Measurements from ENCODE around the gene LBX1. TPM values are rescaled to one million over a fixed set of nuclear protein-coding genes. Genes with fewer than 3 reads are reported as not detected.
A peak's percentile ranks its signal among the peaks of the same experiment; 100 is the strongest.

Gene LBX1
- total and polyA plus RNA-seq, 5 donors from 2014 or later: not detected

DNA sequence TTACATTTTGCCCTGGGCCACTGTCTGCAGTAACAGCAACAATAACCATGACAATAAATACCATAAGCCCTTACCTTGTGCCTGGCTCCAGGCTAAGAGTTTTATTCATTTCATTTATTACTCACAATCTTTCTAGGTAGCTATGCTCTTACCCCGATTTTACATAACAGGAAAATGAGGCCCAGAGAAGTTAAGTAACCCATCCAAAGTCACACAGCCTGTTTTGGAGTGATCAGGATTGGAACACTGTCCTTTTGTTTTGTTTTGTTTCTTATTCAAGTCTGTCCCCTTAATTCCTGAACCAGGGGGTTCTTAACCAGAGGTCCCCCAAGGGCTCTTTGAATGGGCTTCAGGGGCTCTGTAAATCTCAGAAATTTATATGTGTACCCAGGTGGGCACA, 4.2 kb upstream of the LBX1 start:
- peaks cover 4% of the 10 kb centered on the region for H3K36me3 Mint-ChIP-seq
- peak overlapping the region in 1 of 3 donors; percentile 82 for H3K27ac Mint-ChIP-seq
- H3K4me1 Mint-ChIP-seq: peaks cover 5 to 29% (median 16%) of the 10 kb centered on the region in 4 donors
- Histone ChIP-seq H3K36me3 (ENCODE audit: control insufficient read depth, insufficient read depth, low read length) (no peaks in the 10 kb centered on the region), H3K9me3 (ENCODE audit: control insufficient read depth in 2 of 2, low read length in 2 of 2) (no peaks in the 10 kb centered on the region), H3K4me3 (ENCODE audit: low read depth, low read length) (no peak overlapping the region), H3K27me3 (ENCODE audit: control insufficient read depth, insufficient read depth, low read length) (peaks cover 60% of the 10 kb centered on the region), H3K4me1 (ENCODE audit: control insufficient read depth, insufficient read depth, low read length, poor library complexity, severe bottlenecking) (peaks cover 41% of the 10 kb centered on the region), H3K27ac (ENCODE audit: insufficient read depth, low read length, poor library complexity, severe bottlenecking) (no peak overlapping the region)
- ATAC-seq (ENCODE audit: low read depth in 2 of 2) (no peak), DNase-seq (no peak)
- H3K4me3 Mint-ChIP-seq: no peak overlapping the region
- peaks cover 0 to 6% (median 0%) of the 10 kb centered on the region in 7 donors for H3K9me3 Mint-ChIP-seq
- peaks cover 85% of the 10 kb centered on the region for H3K27me3 Mint-ChIP-seq

DNA sequence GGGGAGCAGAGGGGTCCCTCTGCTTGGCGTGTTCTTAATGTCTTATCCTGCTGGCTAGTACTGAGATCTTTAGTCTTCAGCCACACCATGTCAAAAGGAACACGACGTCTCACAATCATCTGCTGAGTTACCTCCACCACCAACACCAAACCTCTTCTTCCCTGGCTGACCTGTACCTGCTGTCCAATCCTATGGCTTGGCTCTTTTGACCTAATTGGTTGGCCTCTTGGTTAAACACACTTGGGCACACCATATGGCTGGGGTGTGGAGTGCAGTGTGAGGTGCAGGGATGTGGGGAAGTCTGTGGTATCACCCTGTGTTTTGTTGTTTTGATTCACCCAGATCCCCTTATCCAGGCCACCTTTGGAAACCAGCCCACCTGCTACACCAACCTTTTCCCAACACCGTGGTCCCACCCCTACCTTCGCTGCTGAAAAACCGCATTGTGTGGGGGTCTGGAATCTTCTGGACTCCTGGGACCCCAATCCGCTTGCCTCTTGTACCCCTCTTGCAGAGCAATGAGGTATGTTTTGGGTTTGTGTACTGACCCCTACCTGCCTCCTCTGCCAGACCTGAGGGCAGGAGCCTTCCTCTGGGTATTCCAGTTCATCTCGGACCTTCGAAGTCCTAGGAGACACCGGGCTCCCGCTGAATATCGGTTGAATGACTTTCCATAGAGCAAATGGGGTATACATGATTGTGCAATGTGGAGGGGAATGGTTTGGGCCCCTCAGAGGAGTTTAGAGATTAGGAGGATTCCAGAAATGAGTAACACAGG, 2.8 kb upstream of the LBX1 start:
- H3K9me3 Mint-ChIP-seq: peaks cover 0 to 11% (median 0%) of the 10 kb centered on the region in 7 donors
- Histone ChIP-seq H3K9me3 (ENCODE audit: control insufficient read depth in 2 of 2, low read length in 2 of 2) (no peaks in the 10 kb centered on the region), H3K36me3 (ENCODE audit: control insufficient read depth, insufficient read depth, low read length) (no peaks in the 10 kb centered on the region), H3K4me1 (ENCODE audit: control insufficient read depth, insufficient read depth, low read length, poor library complexity, severe bottlenecking) (peaks cover 41% of the 10 kb centered on the region), H3K27me3 (ENCODE audit: control insufficient read depth, insufficient read depth, low read length) (peaks cover 57% of the 10 kb centered on the region), H3K27ac (ENCODE audit: insufficient read depth, low read length, poor library complexity, severe bottlenecking) (no peak overlapping the region), H3K4me3 (ENCODE audit: low read depth, low read length) (no peak overlapping the region)
- no peak for DNase-seq
- H3K4me1 Mint-ChIP-seq: peaks cover 6 to 29% (median 16%) of the 10 kb centered on the region in 4 donors
- ATAC-seq (ENCODE audit: low read depth in 2 of 2): no peak
- no peak overlapping the region for H3K4me3 Mint-ChIP-seq
- no peaks in the 10 kb centered on the region for H3K36me3 Mint-ChIP-seq
- no peak overlapping the region for H3K27ac Mint-ChIP-seq
- peaks cover 87% of the 10 kb centered on the region for H3K27me3 Mint-ChIP-seq

DNA sequence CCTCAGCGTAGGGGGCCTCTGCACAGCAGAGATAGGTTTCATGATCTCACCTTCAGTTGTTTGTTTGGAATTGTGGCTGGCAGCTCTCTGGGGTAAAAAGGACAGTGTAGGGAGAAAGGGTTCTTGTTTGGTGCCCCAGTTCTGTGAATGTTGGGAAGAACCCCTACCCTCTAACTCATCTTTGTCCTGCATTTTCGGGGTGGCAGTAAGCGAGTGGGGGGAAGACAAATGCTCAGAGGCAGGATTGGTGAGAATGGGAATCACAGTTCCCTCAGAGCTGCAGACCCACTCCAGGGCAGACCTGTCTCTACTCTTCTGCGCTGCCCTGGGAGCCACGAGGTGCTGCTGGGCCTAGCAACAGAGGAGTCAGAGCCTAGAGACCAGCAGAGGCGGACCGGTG, 1.8 kb upstream of the LBX1 start:
- no peak overlapping the region for H3K27ac Mint-ChIP-seq
- Histone ChIP-seq H3K27me3 (ENCODE audit: control insufficient read depth, insufficient read depth, low read length) (peaks cover 57% of the 10 kb centered on the region), H3K4me3 (ENCODE audit: low read depth, low read length) (no peak overlapping the region), H3K9me3 (ENCODE audit: control insufficient read depth in 2 of 2, low read length in 2 of 2) (no peaks in the 10 kb centered on the region), H3K4me1 (ENCODE audit: control insufficient read depth, insufficient read depth, low read length, poor library complexity, severe bottlenecking) (peaks cover 43% of the 10 kb centered on the region), H3K36me3 (ENCODE audit: control insufficient read depth, insufficient read depth, low read length) (no peaks in the 10 kb centered on the region), H3K27ac (ENCODE audit: insufficient read depth, low read length, poor library complexity, severe bottlenecking) (no peak overlapping the region)
- peaks cover 0 to 12% (median 0%) of the 10 kb centered on the region in 7 donors for H3K9me3 Mint-ChIP-seq
- DNase-seq (no peak), ATAC-seq (ENCODE audit: low read depth in 2 of 2) (no peak)
- peaks cover 87% of the 10 kb centered on the region for H3K27me3 Mint-ChIP-seq
- no peak overlapping the region for H3K4me3 Mint-ChIP-seq
- H3K36me3 Mint-ChIP-seq: no peaks in the 10 kb centered on the region
- H3K4me1 Mint-ChIP-seq: peaks cover 6 to 29% (median 20%) of the 10 kb centered on the region in 4 donors

DNA sequence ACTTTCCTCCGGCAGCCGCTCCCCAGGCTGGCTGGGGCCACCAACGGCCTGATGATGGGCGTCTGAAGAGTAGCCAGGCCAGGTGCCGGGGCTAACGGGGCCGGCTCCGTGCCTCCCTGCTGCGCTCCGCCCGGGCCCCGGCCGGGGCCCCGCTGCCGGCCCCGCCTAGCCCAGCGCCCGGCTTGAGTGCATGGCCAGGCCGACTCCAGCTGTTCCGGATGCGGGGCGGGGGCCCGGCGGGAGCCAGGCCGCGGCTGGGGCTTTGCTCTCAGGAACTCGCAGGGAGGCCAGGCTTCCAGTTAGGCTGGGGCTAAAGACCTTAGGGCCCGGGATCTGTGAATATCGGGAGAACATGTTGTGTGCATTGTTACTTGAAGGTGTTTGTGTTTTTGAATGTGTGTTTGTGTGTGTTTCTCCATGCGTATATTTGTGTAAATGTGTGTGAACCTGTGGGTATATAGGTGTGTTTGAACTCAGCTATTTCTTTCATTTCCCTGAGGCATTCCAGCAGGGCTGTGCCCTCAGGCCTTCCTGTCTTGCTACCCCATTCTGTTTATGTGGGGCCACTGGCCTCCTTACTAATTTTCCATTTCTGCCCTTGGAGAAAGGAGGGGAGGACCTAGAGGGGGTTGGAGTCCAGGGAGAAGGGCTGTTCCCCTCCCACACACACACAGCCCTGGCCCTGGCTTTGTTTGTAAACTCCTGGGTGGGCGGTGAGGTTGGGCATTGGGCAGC, 1.1 kb upstream of the LBX1 start:
- H3K4me3 ChIP-seq (ENCODE audit: low read depth, low read length): no peak overlapping the region
- H3K4me1 Mint-ChIP-seq: peaks cover 6 to 35% (median 25%) of the 10 kb centered on the region in 4 donors
- ATAC-seq (ENCODE audit: low read depth in 2 of 2): no peak
- H3K27ac ChIP-seq (ENCODE audit: insufficient read depth, low read length, poor library complexity, severe bottlenecking): no peak overlapping the region
- H3K27ac Mint-ChIP-seq: peak overlapping the region in 1 of 3 donors; percentile 53
- H3K36me3 ChIP-seq (ENCODE audit: control insufficient read depth, insufficient read depth, low read length): no peaks in the 10 kb centered on the region
- H3K4me1 ChIP-seq (ENCODE audit: control insufficient read depth, insufficient read depth, low read length, poor library complexity, severe bottlenecking): peaks cover 51% of the 10 kb centered on the region
- peaks cover 86% of the 10 kb centered on the region for H3K27me3 Mint-ChIP-seq
- no peaks in the 10 kb centered on the region for H3K36me3 Mint-ChIP-seq
- peak overlapping the region; percentile 48 to 91 (median 53) for H3K4me3 Mint-ChIP-seq
- DNase-seq: no peak
- H3K9me3 Mint-ChIP-seq: peaks cover 0 to 12% (median 0%) of the 10 kb centered on the region in 7 donors
- no peaks in the 10 kb centered on the region for H3K9me3 ChIP-seq (ENCODE audit: control insufficient read depth in 2 of 2, low read length in 2 of 2)
- H3K27me3 ChIP-seq (ENCODE audit: control insufficient read depth, insufficient read depth, low read length): peaks cover 59% of the 10 kb centered on the region

DNA sequence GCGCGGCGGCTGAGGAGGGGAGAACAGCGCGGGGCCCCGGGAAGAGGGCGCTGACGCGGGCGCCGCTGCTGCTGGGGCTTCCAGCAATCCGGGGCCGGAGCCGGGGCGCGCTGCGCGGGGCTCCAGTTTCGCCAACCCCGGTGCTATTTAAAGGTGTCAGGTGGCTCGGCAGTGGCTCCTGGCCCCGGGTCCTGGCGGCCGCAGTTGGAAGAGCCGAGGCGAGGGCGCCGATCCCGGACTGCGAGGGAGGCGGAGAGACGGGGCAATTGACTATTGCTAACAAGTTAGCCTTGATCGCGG, 347 bp downstream of the LBX1 start:
- Histone ChIP-seq H3K4me3 (ENCODE audit: low read depth, low read length) (peak overlapping the region; percentile 41), H3K36me3 (ENCODE audit: control insufficient read depth, insufficient read depth, low read length) (no peaks in the 10 kb centered on the region), H3K4me1 (ENCODE audit: control insufficient read depth, insufficient read depth, low read length, poor library complexity, severe bottlenecking) (peaks cover 64% of the 10 kb centered on the region), H3K27ac (ENCODE audit: insufficient read depth, low read length, poor library complexity, severe bottlenecking) (no peak overlapping the region), H3K27me3 (ENCODE audit: control insufficient read depth, insufficient read depth, low read length) (peaks cover 50% of the 10 kb centered on the region), H3K9me3 (ENCODE audit: control insufficient read depth in 2 of 2, low read length in 2 of 2) (no peaks in the 10 kb centered on the region)
- Mint-ChIP-seq H3K36me3 (no peaks in the 10 kb centered on the region), H3K9me3 (peaks cover 0 to 13% (median 0%) of the 10 kb centered on the region in 7 donors), H3K27ac (no peak overlapping the region), H3K27me3 (peaks cover 81% of the 10 kb centered on the region), H3K4me3 (peak overlapping the region in 3 of 4 donors; percentile 64 to 93 (median 70)), H3K4me1 (peaks cover 6 to 44% (median 30%) of the 10 kb centered on the region in 4 donors)
- no peak for DNase-seq
- ATAC-seq (ENCODE audit: low read depth in 2 of 2): no peak

DNA sequence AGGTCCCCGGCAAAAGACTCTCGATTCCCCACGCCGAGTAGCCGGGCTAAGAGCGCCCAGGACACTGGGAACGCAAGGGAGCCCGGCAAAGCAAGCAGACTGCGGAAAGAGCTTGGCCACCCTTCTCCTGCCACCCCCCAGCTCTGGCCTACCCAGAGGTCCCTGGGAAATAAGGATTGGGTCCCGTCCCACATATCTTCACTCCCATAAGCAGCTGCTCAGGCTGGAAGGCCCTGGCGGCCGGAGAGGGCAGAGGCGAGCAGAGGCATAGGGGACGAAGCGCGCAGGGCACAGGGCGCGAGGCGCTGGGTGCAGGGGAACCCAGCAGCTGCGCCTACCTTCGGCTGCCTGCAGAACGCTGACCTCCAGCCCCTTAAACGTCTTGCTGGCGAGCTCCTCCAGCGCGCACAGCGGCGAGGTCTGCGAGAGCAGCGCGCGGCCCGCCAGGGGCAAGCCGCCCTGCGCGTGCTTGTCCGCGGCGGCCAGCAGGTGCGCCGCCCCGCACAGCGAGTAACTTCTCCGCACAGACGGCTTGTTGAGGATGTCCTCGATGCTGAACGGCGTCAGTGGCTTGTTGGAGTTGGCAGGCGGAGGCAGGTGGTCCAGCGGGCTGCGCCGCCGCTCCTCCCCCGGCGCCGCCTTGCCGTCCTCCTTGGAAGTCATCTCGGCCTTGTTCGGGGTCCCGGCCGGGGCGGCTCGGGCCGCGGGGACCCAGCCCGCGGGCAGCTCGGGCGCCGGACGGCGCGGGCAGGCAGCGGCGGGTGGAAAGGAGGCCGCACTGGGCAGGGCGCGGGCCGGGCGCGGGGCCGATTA, 904 bp downstream of the LBX1 start:
- H3K4me3 ChIP-seq (ENCODE audit: low read depth, low read length): no peak overlapping the region
- Mint-ChIP-seq H3K9me3 (peaks cover 0 to 13% (median 0%) of the 10 kb centered on the region in 7 donors), H3K36me3 (no peaks in the 10 kb centered on the region), H3K27ac (peak overlapping the region in 1 of 3 donors; percentile 38), H3K27me3 (peaks cover 83% of the 10 kb centered on the region), H3K4me1 (peaks cover 6 to 47% (median 32%) of the 10 kb centered on the region in 4 donors), H3K4me3 (peak overlapping the region; percentile 66 to 81 (median 74))
- peaks cover 45% of the 10 kb centered on the region for H3K27me3 ChIP-seq (ENCODE audit: control insufficient read depth, insufficient read depth, low read length)
- no peak overlapping the region for H3K27ac ChIP-seq (ENCODE audit: insufficient read depth, low read length, poor library complexity, severe bottlenecking)
- ATAC-seq (ENCODE audit: low read depth in 2 of 2) (no peak), DNase-seq (peak in 1 of 3 donors; percentile 32)
- no peaks in the 10 kb centered on the region for H3K36me3 ChIP-seq (ENCODE audit: control insufficient read depth, insufficient read depth, low read length)
- H3K4me1 ChIP-seq (ENCODE audit: control insufficient read depth, insufficient read depth, low read length, poor library complexity, severe bottlenecking): peaks cover 70% of the 10 kb centered on the region
- H3K9me3 ChIP-seq (ENCODE audit: control insufficient read depth in 2 of 2, low read length in 2 of 2): no peaks in the 10 kb centered on the region

DNA sequence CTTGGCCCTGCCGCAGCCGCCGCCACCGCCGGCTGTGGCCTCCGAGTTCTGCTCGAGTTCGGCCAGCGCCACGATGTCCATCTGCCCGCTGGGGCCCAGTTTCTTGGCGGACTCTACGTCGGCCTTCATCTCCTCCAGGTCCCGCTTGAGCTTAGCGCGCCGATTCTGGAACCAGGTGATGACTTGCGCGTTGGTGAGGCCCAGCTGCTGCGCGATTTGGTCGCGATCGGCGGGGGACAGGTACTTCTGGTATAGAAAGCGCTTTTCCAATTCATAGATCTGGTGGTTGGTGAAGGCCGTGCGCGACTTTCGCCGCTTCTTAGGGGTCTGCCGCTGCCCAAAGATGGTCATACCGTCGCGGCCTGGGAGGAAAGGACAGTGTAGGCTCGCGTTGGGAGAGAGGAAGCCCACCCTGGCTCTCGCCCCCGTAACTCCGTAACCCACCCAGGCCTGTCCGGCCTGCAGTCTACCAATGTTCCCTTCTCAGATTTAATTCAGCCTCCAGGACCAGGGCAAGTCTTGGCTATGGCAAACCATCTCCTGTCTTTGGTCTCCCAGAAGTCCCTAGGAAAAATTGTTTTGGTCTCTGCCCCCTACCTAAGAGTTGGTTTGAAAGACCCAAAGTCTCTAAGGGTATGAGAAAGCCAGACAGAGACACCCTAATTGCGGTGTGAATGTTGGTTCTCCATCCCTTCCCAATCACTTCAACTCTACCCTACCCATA, 1.7 kb downstream of the LBX1 start:
- Histone ChIP-seq H3K27me3 (ENCODE audit: control insufficient read depth, insufficient read depth, low read length) (peaks cover 38% of the 10 kb centered on the region), H3K4me3 (ENCODE audit: low read depth, low read length) (no peak overlapping the region), H3K27ac (ENCODE audit: insufficient read depth, low read length, poor library complexity, severe bottlenecking) (no peak overlapping the region), H3K36me3 (ENCODE audit: control insufficient read depth, insufficient read depth, low read length) (no peaks in the 10 kb centered on the region), H3K4me1 (ENCODE audit: control insufficient read depth, insufficient read depth, low read length, poor library complexity, severe bottlenecking) (peaks cover 78% of the 10 kb centered on the region), H3K9me3 (ENCODE audit: control insufficient read depth in 2 of 2, low read length in 2 of 2) (no peaks in the 10 kb centered on the region)
- DNase-seq (peak in 1 of 3 donors; percentile 42), ATAC-seq (ENCODE audit: low read depth in 2 of 2) (no peak)
- peak overlapping the region in 1 of 3 donors; percentile 14 for H3K27ac Mint-ChIP-seq
- H3K36me3 Mint-ChIP-seq: no peaks in the 10 kb centered on the region
- H3K27me3 Mint-ChIP-seq: peaks cover 83% of the 10 kb centered on the region
- peak overlapping the region; percentile 66 to 81 (median 74) for H3K4me3 Mint-ChIP-seq
- peaks cover 0 to 13% (median 0%) of the 10 kb centered on the region in 7 donors for H3K9me3 Mint-ChIP-seq
- peaks cover 6 to 54% (median 32%) of the 10 kb centered on the region in 4 donors for H3K4me1 Mint-ChIP-seq
